HG02885 (cell line): ENCODE data around the gene C13orf46.
"Not testable (repeated sequence)": the region's sequence is repeated elsewhere in the genome, so short reads cannot be mapped to it uniquely, and the experiment has no call there.

ENCODE experiments used
- ATAC-seq: cut with Tn5 transposase; IDR thresholded peaks from one replicate; pipeline ENCODE4 v1.9.1; 2021; ENCODE audit warnings: mild to moderate bottlenecking; ENCODE audit not compliant: unreplicated experiment, poor library complexity

The C13orf46 gene

DNA sequence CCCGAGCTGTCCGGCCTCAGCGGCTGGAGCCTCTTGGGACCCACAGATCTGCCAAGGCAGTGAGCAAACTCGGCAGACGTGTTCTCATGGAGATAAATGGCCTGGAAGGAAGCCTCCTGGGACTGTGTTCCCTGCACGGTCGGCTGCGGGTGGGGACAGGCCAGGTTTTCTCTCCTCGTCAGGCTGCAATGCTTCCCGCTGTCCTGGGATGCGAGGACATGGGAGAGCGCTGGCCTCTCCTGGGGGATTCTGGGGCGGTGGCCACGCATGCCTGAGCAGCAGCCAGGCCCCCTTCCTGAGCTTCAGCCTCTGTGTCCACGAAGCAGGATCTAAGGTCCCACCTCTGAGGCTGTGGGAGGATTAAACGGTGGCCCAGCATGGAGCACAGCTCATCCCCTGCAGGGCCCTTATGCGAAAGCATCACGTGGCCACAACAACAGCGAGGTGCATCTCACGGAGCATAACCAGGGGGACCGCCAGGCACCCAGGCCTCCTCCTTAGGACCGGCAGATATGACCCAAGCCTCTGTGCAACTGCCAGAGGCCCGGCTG lies 21.2 kb upstream of the C13orf46 start:
- no peak for ATAC-seq

DNA sequence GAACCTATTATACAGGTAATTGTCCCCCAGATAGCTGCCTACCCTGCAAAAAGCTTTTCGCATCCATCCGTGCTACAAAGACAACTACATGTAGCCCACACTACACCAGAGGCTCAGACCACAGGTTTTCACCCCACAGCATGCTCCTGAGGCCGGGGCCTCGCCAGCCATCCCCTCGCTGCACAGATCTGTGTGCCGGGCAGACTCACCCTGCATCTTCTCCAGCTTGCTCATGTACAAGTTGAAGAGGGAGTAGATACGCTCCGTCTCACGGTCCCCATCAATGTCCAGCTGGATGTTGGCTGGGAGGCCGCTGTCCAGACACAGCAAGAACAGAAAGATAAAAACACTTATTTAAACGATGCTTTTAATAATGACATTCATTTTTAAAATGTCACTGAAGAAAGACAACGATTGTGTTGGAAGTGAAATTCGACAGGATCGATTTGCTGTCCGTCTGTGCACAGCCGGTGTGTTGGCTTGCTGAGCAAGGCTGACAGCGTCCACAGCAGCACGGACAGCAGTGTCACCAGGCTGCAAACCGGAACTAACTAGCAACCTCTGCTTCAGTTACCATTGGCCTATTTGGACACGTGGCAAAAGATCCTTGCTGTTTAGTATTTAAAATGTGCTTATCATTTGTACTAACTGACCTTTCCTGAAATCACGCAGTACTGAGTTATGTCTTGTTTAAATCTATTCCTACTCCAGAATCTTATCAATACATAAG lies 18.6 kb upstream of the C13orf46 start:
- ATAC-seq = no peak

DNA sequence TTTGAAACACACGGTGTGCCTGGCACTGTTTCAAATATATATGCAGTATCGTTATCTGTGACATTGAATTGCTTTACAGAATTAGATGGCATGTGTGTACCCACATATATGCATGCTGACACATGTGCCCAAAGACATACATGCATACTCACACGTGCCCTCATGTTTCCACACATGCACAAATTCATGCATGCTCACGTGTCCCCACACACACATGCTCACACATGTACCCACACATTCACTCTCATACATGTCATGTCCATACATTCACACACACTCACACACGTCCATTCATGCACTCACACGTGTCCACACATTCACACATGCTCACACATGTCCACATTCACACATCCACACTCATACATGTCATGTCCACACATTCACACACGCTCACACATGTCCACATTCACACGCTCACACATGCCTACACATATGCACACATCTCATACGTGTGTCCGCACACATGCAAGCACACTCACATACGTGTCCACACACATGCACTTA lies 17.9 kb upstream of the C13orf46 start:
- no peak for ATAC-seq

DNA sequence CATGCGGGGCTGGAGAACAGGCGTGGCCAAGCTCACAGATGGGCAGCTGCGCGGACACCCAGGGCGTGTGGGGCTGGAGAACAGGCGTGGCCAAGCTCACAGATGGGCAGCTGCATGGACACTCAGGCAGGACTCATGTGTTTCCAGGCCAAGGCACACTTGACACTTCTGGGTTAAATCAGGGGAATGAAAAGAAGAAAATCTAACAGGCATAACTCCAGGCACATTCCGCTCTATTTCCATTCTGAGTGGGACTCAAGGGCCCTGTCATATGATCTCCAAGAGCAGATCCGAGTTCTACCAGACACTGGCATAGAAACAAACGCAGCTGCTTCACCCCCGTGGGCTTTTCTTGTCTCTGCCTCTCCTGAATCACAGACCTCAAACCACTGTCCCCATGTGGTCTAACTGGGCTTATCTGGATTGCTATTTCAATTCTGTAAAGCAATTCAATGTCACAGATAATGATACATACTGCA lies 17.4 kb upstream of the C13orf46 start:
- ATAC-seq = no peak

DNA sequence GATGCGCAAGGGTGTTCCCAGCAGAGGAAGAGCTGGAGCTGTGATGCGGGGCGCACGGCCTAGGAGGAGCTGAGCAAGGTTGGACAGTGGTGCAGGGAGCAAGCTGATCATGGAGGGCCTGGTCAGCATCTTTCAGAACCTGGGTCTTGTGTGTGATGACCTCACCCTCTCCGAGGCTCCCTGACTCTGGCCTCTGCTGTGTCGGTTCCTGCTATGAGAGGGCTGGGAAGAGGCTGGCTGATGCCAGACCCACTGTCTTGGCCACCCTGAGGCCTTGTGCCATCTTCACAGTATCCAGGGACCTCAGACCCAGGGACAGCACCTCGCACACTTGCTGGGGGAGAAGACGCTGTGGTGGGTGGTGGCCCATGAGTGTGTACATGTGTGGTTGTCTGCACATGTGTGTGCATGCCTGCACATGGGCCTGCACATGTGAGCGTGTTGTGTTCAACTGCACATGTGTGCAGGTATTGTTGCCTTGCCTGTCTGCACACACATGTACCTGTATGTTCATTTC lies 16.5 kb upstream of the C13orf46 start:
- ATAC-seq = no peak

DNA sequence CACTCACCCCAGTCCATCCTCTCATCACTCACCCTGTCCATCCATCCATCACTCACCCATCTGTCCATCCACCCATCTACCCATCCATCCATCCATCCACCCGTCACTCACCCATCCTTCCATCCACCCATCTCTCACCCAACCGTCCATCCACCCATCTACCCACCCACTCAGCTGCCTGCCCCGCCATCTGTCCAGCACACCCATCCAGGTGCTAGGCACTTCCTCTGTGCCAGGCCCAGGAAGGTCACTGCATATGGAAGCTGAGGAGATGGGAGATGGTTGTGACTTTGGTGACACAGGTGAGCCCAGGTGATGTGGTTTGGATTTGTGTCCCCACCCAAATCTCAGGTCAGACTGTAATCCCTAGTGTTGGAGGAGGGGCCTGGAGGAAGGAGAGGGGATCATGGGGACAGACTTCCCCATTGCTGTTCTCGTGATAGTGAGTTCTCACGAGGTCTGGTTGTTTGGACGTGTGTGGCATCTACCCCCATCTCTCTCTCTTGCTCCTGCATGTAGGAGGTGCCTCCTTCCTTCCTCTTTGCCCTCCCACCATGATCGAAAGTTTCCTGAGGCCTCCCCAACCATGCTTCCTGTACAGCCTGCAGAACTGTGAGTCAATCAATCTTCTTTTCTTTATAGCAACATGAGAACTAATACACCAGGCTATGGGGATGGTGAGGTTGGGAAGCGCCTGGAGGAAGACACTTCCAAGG lies 15.9 kb upstream of the C13orf46 start:
- no peak for ATAC-seq

DNA sequence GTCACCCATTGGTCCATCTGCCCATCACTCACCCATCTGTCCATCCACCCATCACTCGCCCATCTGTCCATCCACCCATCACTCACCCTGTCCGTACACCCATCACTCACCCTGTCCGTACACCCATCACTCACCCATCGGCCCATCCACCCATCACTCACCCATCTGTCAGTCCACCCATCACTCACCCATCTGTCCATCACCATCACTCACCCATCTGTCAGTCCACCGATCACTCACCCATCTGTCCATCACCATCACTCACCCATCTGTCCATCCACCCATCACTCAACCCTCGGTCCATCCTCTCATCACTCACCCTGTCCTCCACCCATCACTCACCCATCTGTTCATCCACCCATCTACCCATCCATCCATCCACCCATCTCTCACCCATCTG lies 15.0 kb upstream of the C13orf46 start:
- not testable (repeated sequence) for ATAC-seq

DNA sequence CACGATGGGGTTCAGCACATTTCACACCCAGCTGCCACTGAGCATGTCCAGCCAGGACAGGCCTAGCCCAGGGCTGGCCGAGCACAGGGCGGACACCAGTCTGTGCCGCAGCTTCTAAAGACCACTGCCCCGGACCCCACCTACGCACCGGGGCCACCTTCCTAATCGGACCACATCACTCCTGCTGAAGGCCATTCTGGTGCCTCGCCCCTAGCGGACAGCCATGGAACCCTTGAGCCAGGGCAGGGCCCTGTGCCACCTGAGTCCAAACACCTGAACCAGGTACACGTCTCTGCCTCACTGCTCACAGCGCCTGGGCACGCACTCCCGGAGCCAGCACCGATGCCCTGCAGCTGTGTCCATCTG lies 8.4 kb upstream of the C13orf46 start:
- ATAC-seq = no peak

DNA sequence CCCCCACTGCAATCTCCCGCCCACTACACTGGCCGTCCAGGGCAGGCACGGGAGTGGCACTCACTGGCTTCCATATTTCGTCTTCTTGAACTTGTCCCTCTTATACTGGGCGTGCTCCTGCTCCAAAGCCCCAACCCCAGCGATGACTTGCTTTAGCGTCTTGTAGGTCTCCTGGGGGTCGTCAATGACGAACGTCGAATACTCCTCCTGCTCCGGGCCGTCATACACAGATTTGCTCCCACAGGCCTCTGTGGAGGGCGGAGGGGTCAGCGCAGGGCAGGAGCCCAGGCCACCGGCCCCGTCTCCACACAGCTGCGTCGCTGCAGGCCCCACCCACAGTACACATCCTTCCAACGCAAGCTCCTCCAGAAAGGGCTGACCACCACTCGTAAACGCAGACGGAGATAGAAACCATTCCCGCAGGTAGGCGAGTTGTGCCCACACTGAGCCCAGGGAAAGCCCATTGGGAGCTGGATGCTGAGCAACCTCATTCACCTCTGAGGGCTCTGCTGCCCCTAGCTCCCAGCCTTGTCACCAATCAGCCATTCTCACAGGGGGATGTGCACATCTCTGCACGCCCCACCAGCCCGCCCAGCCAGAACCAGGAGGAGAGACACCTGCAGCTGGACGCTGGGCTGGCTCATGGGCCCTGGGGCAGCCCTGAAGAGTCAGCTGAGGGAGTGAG lies 7.9 kb upstream of the C13orf46 start:
- ATAC-seq = no peak

DNA sequence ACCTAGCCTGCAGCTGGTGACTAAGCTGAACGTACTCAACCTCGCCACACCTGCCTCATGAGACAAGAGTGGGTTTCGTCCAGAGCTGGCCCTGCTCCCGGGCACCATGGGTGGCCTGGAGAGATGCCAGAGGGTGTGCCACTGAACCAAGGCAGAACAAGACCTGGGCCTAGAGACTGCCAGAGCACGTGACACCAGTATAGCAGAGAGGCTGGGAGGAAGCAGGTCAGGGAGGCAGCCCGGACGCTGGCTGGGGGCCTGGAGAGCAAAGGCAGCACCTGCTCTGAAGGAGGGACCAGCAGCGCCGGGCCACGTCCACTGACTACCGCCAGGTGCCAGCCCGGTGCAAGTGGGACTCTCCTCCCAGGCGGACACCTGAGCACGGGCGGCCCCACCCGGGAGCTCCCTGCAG lies 7.3 kb upstream of the C13orf46 start:
- ATAC-seq = no peak

DNA sequence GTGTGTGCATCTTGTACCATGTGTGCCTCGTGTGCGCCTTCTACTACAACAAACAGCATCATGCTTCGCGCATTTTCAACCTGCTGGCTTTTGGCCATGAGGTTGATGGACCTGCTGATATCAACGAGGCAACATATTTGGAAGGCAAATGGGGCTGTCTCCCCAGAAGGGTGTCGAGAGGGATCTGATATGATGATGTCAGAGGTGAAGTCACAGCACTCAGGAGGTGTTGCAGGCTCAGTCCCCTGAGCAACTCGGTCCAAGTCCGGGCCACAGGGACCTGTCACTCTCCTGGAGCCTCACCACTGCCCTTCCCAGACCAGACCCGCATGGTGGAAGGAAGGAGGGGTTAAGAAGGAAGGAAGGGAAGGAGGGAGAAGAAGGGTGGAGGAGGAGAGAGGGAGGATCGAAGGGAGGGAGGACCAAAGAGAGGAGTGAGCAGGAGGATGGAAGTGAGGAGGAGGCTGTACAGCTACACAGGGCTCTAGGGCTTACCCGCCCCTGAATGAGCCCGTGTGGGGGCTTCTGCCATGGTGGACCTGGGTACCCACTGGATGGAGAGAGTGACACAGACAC lies 6.7 kb upstream of the C13orf46 start:
- ATAC-seq = no peak

DNA sequence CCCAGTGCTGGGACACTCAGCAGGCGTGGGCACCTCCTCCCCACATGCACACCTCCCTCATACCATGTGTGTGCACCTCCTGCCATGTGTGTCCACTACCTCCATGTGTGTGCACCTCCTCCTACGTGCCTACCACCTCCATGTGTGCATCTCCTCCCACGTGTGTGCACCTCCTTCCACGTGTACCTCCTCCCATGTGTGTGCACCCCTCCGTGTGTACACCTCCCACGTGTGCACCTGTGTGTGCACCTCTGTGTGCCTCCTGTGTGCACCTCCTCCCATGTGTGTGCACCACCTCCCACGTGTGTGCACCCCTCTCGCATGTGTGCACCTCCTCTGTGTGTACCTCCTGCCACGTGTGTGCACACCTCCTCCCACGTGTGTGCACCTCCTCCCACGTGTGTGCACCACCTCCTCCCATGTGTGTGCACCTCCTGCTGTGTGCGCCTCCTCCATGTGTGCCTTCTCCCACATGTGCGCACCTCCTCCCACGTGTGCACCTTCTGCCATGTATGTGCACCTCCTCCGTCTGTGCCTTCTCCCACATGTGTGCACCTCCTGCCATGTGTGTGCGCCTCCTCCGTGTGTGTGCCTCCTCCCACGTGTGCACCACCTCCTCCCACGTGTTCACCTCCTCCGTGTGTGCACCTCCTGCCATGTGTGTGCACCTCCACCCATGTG lies 6.1 kb upstream of the C13orf46 start:
- ATAC-seq = no peak

DNA sequence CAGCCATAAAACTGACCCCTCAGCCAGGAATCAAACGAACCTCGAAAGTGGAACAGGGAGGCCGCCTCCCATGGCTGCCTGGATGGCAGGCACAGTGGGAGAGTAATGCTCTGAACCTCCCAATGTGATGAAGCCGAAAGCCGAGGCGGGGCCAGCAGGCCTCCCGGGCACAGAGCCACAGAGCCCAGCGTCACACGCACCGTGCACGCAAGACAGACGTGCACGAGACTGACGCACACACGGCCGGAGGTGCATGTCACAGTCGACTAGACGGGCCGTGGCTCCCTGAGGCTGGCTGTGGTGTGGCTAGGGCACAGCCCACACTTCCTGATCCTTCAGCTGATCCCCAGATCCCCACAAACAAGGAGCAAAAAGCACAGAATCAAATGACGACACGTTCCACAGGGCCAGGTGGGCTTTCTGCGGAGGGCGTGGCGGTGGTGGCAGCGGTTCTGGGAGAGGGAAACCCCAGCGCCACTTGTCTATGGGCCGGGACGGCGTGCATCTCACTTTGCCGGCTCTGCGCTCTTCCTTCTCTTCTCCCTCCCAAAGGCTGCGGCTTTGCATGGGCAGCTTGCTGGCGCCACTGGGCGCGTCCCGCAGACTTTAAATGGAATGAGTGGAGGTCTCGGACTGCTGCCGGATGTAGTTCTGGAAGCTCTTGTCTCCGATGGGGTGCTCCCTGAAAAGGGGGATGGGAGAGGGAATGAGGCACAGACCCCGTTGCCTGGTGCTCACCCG lies 5.0 kb upstream of the C13orf46 start:
- ATAC-seq = no peak

DNA sequence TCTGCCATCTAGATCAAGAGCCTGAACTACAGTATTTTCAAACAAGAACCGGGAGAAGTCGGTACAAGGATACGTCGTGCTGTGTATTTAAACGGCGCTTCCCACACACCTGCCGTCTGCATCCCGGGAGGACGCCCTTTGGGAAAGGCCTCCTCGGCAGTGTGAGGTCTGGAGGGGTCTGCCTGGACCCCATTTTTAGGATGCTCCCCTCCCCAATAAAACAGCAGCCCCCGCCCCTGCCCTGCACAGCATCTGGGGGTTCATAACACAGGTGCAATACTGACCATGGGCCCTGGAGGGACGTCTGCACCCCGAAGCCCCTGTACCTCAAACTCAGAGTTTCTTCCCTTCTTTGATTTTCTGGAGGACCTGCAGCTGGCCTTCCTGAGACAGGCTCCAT lies 4.1 kb upstream of the C13orf46 start:
- no peak for ATAC-seq

DNA sequence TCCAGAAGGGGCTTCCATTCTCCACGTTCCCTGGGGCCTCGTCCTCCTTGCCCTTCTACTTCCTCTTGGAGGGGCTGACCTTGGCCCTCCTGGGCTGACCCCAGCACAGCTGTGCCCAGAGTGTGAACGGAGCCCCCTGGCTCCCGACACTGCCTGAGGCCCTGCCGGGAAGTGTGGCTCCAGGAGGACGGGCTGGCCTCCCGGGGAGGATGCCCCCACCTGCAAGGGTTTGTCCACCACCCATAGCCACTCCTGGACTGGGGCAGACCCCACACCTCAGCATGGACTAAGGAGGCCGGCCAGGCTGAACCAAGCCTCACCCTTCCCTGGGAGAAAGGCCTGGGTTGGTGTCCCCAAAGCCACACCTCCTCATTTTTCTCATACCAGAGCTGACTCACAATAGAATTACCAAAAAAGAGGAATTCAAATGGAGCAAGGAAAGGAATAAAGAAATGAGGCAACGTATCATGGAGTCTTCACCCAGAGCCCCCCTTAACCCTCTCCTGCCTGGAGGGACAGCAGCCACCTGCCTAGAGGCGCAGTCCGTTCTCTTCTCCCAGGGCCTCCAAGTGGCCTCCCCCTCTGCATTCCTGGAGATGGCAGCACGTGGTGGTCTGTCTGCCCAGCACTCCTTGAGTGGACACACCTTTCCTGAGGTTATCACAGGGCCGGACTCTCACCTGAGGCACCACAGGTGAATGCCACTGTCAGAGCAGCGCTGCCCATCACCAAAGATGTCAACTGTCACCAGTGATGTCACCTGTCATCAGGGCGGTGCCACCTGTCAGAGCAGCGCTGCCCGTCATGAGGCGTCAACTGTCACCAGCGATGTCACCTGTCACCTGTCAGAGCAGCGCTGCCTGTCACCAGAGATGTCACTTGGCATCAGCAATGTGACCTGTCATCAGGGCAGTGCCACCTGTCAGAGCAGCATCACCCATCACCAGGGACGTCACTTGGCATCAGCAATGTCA lies 3.1 kb upstream of the C13orf46 start:
- no peak for ATAC-seq

DNA sequence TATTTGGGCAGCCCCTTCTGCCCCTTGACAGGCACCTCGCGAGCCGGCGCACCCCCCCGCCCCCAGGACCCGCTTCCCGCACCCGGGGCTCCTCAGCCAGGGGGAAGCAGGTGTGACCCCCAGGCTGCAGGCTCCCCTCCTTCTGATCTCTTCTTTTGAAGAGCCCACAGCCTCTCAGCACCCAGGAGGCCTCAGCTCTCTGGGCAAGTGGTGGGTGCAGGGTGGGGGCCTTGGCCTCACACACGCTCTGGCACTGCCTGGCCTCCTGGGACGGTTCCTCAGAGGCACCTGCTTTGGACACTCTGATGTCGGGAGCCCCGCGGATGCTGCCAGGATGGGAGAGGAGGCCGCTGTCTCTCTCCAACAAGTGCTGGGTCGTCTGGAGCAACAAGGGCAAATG lies 1.5 kb upstream of the C13orf46 start:
- ATAC-seq = no peak

DNA sequence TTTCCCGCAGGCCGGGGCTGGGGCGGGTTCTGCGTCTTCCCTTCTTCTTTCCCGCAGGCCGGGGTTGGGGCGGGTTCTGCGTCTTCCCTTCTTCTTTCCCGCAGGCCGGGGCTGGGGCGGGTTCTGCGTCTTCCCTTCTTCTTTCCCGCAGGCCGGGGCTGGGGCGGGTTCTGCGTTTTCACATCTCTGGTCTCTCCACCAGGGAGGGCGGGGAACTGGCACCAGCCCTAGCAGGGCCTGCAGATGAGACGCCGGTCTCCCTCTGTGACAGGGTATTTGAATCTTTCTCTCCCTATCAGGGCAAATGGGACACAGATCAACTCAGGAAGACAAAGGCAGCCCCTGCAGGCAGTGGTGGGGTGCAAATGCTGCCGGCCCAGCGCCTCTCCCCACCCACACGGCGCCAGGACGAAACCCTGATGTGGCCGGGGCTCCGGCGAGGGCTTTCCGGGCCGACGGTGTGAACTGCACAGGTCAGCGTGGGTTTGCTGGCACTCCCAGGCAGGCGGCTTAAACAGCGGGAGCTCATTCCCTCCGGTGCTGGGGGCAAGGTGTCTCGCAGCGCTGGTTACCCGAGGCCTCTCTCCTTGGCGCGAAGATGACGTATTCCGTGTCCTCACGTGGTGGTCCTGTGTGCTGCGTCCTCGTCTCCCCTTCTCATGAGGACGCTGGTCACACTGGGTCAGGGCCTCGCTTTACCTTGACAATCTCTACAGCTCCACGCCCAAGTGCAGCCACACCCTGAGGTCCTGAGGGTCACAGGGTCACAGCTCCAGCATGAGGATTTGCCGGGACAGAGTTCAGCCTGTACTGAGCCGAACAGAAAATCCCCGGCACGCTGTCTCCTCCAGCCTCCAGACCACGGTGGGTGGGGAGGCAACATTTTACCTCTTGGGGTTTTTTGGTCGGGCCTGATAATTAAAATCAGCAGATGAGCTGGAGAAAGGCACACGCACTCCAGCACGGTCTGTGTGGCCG lies 717 bp upstream of the C13orf46 start:
- ATAC-seq = no peak
